ENCODE results near the gene MEF2D.

GRCh38 chr1:156525071-156525501 lies 24.5 kb upstream of the MEF2D start:
- TF ChIP-seq CTCF (IDR thresholded peaks at IDR 0.05; ENCODE audit: low read length) (no peak), EZH2 (IDR thresholded peaks at IDR 0.05; ENCODE audit: borderline replicate concordance, low read length) (no peak)
